Breast epithelium (tissue), 3 donors: ENCODE measurements around the gene HLA-DMA.

ENCODE experiments used
- CTCF ChIP-seq, 3 donors: fragments of 450-650 bp; IDR thresholded peaks; one replicate each; pipeline ENCODE4 v1.5.1; 2016 to 2017; ENCODE audit warnings: antibody characterized with exemption in 3 of 3, mild to moderate bottlenecking in 3 of 3, moderate library complexity in 3 of 3
- POLR2A ChIP-seq: fragments of 450-650 bp; IDR thresholded peaks from one replicate; pipeline ENCODE4 v1.6.1; 2016; ENCODE audit warnings: antibody characterized with exemption, mild to moderate bottlenecking, moderate library complexity

GRCh38 chr6:32950449-32950848 lies 2.4 kb downstream of the HLA-DMA start:
- TF ChIP-seq CTCF (IDR thresholded peaks at IDR 0.05) (no peak), POLR2A (no peak)
